GM23338 (cell line): Measurements from ENCODE around the gene MNX1.

ENCODE experiments used
- CTCF ChIP-seq, 2 experiments: fragments of 200-600 bp in 1 of 2; sonication (generic) in 1 of 2; conservative IDR thresholded peaks; 2 replicates each; pipeline versions ENCODE4 v1.5.1 to v1.6.1; 2016 to 2017; ENCODE audit warnings: antibody characterized with exemption in 2 of 2, low read depth in 2 of 2, mild to moderate bottlenecking in 2 of 2, moderate library complexity in 1 of 2
- EZH2 ChIP-seq: fragments of 200-600 bp; sonication (generic); IDR thresholded peaks from one replicate; pipeline ENCODE4 v1.8.0; 2017; ENCODE audit warnings: antibody characterized with exemption, mild to moderate bottlenecking, low read depth; ENCODE audit not compliant: unreplicated experiment
- NANOG ChIP-seq: IDR thresholded peaks from 2 replicates; pipeline ENCODE4 v1.6.1; 2016; ENCODE audit warnings: antibody characterized with exemption, borderline replicate concordance
- POLR2AphosphoS5 ChIP-seq: IDR thresholded peaks from 2 replicates; pipeline ENCODE4 v1.6.1; 2016; ENCODE audit warnings: antibody characterized with exemption, low read depth
- REST ChIP-seq: IDR thresholded peaks from one replicate; pipeline ENCODE4 v1.6.1; 2018; ENCODE audit warnings: antibody characterized with exemption; ENCODE audit not compliant: unreplicated experiment

- TF ChIP-seq EZH2 (no peak), CTCF (conservative IDR thresholded peaks at IDR 0.05; ENCODE audit: low read depth in 2 of 2) (no peak), POLR2AphosphoS5 (no peak), NANOG (no peak), REST (no peak)
These were observed 23.3 kb upstream of the MNX1 start for GRCh38 chr7:157033483-157034473.
